GM19452 (cell line): ENCODE results near the gene LIG3.
"Not testable (repeated sequence)": the region's sequence is repeated elsewhere in the genome, so short reads cannot be mapped to it uniquely, and the experiment has no call there.

Experiments used
- ATAC-seq: cut with Tn5 transposase; IDR thresholded peaks from one replicate; pipeline ENCODE4 v1.9.1; 2021; ENCODE audit not compliant: unreplicated experiment

Gene LIG3

GRCh38 chr17:34980353-34980680 is at the start of gene LIG3:
LIG3 (plus strand) TSS chr17:34980512; CDS start chr17:34983006, 2,494 bp downstream.
- ATAC-seq: peak; percentile 88

GRCh38 chr17:34950780-34951179 is 29.5 kb upstream of the LIG3 start:
- not testable (repeated sequence) for ATAC-seq

GRCh38 chr17:34958438-34958837 is 21.9 kb upstream of the LIG3 start:
- ATAC-seq: no peak

- ATAC-seq: peak; percentile 82
Measured at GRCh38 chr17:34961093-34961911, 19.0 kb upstream of the LIG3 start, which contains the start of the genes CCT6B and ZNF830. CCT6B (minus strand) TSS chr17:34961460; CDS start chr17:34961393, 67 bp downstream. ZNF830 (plus strand) TSS chr17:34961540; CDS start chr17:34961567, 27 bp downstream.

- no peak for ATAC-seq
Measured at GRCh38 chr17:34974179-34974578, 6.1 kb upstream of the LIG3 start.

- no peak for ATAC-seq
Measured at GRCh38 chr17:34974794-34975785, 5.2 kb upstream of the LIG3 start.

GRCh38 chr17:34979153-34979552 is 1.2 kb upstream of the LIG3 start:
- ATAC-seq: no peak

GRCh38 chr17:34979650-34980352 is 511 bp upstream of the LIG3 start:
- no peak for ATAC-seq

- peak; percentile 88 for ATAC-seq
Measured at GRCh38 chr17:34980681-34981537, 597 bp downstream of the LIG3 start.

GRCh38 chr17:34981538-34982241 is 1.4 kb downstream of the LIG3 start:
- no peak for ATAC-seq

- no peak for ATAC-seq
Measured at GRCh38 chr17:34987232-34987631, 6.9 kb downstream of the LIG3 start.

GRCh38 chr17:34988644-34989043 is 8.3 kb downstream of the LIG3 start:
- ATAC-seq: no peak

- no peak for ATAC-seq
Measured at GRCh38 chr17:34989473-34989872, 9.2 kb downstream of the LIG3 start.

- ATAC-seq: no peak
Measured at GRCh38 chr17:34990921-34991365, 10.6 kb downstream of the LIG3 start.

- no peak for ATAC-seq
Measured at GRCh38 chr17:34991606-34992005, 11.3 kb downstream of the LIG3 start.

- no peak for ATAC-seq
Measured at GRCh38 chr17:34993031-34993430, 12.7 kb downstream of the LIG3 start.

- ATAC-seq: no peak
Measured at GRCh38 chr17:34996422-34997285, 16.3 kb downstream of the LIG3 start.

- no peak for ATAC-seq
Measured at GRCh38 chr17:34997355-34997862, 17.1 kb downstream of the LIG3 start.
